NOMO-1 treated with DMSO at 0.1 percent for 48 hours (cell line): Measurements from ENCODE around the gene TUBAL3.
"Not testable (repeated sequence)": the region's sequence is repeated elsewhere in the genome, so short reads cannot be mapped to it uniquely, and the experiment has no call there.

Experiments used
- DNase-seq: peaks from one replicate; lab custom pipeline; 2025; ENCODE audit not compliant: unreplicated experiment; lab: John Stamatoyannopoulos, UW

Gene TUBAL3

DNA sequence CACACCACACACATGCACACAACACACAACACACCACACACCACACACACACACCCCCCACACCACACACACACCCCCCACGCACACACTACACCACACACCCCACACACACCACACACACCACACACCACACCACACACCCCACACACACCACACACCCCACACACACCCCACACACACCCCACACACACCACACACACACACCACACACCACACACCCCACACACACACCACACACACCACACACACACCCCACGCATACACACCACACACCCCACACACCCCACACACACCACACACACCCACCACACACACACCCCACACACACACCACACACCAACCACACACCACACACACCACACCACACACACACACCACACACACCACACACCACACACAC, 23.4 kb downstream of the TUBAL3 start:
- no peak for DNase-seq

DNA sequence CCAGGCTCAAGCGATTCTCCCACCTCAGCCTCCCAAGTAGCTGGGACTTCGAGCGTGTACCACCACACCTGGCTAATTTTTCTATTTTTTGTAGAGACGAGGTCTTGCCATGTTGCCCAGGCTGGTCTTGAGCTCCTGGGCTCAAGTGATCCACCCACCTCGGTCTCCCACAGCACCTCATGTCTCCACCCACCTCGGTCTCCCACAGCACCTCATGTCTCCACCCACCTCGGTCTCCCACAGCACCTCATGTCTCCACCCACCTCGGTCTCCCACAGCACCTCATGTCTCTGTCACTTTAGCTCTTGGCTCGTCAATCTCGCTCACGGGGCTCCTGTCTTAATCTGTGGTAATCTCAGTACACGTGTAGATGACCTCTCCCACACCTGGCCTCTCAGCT, 24.2 kb downstream of the TUBAL3 start:
- not testable (repeated sequence) for DNase-seq

DNA sequence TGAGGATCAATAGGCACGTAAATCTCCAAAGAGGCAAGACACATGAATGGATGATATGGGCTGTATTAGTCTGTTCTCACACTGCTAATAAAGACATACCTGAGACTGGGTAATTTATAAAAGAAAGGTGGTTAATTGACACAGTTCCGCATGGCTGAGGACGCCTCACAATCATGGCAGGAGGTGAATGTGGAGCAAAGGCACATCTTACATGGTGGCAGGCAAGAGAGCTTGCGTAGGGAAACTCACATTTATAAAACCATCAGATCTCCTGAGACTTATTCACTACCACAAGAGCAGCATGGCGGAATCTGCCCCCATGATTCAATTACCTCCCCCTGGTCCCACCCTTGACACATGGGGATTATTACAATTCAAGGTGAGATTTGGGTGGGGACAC, 25.4 kb downstream of the TUBAL3 start:
- DNase-seq = not testable (repeated sequence)

DNA sequence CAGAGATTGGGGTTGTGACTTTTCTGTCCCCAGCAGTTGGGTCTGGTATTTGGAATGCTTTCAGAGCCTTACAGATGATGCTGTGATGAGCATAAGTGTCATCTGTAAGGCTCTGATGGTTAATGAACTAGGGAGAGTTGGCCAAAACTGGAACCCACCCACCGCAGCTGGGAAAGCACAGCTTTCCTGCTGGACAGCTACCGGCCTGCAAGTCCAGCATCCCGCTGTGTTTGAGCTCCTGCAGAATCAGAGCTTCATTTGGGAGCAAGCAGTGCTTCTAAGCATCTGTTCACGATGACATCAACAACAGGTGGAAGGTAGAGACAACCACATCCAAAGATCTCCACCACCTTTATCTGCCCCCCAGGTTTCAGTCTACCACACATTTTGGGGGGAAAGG, 28.2 kb downstream of the TUBAL3 start:
- no peak for DNase-seq

DNA sequence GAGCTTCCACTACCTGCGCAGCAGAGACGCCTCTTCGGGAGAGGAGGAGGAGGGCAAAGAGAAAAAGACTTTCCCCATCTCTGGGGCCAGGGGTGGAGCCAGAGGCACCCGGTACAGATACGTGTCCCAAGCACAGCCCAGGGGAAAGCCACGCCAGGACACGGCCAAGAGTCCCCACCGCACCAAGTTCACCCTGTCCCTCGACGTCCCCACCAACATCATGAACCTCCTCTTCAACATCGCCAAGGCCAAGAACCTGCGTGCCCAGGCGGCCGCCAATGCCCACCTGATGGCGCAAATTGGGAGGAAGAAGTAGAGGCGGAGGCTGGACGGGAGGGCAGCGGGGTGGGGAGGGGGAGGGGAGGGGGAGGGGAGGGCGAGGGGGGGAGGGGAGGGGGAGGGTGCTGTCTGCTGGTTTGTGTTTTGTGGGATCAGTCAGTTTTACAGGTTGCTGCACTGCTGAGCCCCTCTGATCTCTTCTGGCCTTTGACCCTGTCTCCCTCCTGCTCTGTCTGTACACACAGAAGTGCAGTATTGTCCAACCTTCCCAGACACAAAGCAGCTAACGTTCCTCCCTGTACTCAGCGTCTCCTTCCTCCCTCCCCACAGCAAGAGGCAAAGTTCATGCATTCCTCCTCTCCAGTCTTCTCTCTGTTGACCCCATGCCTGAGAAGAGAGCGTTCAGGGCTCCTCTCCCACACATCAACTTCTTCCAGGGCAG, 30.6 kb downstream of the TUBAL3 start:
- DNase-seq = no peak

DNA sequence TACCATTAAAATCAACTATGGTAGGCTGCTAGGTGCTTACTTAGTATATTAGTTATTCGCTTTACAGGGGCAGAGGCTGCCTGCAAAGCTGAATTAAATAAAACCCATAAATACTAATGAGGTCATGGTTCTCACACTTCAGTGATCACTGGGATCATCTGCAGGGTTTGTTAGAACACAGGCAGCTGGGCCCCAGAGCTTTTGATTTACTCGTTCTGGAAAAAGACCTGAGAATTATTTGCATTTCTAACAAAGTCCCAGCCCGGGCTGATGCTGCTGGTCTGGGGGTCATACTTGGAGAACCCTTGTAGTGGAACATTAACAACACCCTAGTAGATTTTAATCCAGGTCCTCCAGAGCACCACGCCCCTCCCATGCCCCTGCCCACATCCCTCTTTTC, 31.3 kb downstream of the TUBAL3 start:
- no peak for DNase-seq

DNA sequence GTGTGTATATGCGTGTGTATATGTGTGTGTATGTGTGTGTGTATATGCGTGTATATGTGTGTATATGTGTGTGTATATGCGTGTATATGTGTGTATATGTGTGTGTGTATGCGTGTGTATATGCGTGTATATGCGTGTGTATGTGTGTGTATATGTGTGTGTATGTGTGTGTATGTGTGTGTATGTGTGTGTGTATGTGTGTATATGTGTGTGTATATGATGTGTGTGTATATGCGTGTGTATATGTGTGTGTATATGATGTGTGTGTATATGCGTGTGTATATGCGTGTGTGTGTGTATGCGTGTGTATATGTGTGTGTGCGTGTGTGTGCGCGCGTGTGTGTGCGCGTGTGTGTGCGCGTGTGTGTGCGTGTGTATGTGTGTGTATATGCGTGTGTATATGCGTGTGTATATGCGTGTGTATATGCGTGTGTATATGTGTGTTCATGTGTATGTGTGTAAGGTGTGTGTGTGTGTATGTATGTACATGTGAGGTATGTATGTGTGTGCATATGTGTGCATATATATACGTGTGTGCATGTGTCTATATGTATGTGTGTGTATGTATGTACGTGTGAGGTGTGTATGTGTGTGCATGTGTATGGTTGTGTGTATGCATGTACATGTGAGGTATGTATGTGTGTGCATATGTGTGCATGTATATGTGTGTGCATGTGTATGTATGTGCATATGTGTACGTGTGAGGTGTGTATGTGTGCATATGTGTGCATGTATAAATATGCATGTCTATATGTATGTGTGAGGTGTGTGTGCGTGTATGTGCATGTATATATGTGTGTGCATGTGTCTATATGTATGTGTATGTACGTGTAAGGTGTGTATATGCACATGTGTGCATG, 33.9 kb downstream of the TUBAL3 start:
- no peak for DNase-seq

- no peak for DNase-seq
Observed at GRCh38 chr10:5369362-5370158, 35.1 kb downstream of the TUBAL3 start.

DNA sequence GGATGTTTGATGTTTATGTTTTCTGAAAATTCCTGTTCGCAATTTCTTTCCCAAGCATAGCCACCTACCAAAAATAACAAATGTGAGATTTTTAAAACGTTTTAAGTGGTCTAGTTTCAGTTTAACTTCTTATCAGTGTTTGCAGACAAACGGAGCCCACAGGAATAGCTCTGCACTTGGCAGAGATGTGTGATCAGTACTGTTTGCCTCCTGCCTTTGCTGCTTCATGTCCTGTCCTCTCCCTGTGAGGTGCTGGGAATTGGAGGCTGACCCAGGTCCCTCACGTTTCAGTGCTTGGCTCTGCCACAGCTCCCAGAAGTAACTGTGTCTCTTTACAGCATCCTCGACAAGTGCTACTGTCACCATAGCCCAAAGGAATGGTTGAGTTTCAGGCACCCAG, 38.7 kb downstream of the TUBAL3 start:
- DNase-seq = no peak

- no peak for DNase-seq
Observed at GRCh38 chr10:5364890-5365338, 39.7 kb downstream of the TUBAL3 start, which contains the start of gene UCN3. TSS of gene UCN3 (plus strand) at chr10:5364966. CDS start at chr10:5373721, 8,755 bp downstream.

- no peak for DNase-seq
Observed at GRCh38 chr10:5364374-5364773, 40.3 kb downstream of the TUBAL3 start.

GRCh38 chr10:5362873-5363272, 41.8 kb downstream of the TUBAL3 start:
- DNase-seq = no peak

DNA sequence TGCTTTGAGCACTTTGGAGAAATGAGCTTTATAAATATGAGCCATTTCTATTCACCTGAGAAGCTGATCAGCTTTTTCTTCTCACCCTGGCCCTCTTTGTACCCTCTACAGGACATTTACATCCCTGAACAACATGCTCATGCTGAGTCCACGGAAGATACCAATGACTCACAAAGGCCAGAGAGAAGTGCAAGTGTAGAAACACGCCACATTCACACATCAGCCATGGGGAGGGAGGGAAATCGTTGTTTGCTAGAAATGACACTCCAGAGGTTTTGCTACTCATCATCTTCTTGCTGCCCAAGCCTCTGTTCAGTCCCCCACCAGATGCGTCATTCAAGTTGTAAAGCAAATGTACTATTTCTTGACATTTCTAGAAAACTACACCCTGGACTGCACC, 42.7 kb downstream of the TUBAL3 start:
- no peak for DNase-seq

DNA sequence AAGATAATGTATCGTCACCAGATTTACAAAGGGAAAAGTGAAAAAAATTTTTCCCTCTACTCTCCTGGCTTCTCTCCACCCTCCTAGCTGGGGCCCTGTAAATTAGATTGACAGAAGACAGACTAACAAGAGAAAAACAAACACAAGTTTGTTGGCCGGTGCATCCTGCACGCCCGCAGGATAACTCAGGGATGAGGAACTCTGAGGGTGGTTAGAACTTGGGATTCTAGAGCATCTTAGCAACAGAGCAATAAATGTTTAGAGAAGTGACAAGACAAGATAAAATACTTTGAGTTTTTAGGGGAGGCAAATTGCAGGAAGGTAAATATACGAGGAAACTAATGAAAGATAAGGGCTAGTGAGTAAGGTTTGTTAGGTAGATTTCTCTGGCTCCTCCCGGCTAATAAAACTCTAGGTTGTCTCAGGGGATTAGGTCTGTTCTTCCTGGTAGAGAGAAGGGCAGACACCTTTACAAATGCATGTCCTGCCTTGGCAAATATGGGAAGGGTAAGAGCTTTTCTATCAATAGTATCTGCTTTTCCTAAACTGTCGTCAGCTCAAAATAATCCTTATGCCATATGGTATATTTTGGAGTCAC, 44.2 kb downstream of the TUBAL3 start:
- DNase-seq = no peak

GRCh38 chr10:5356302-5356763, 48.3 kb downstream of the TUBAL3 start:
- DNase-seq = peak; percentile 32

DNA sequence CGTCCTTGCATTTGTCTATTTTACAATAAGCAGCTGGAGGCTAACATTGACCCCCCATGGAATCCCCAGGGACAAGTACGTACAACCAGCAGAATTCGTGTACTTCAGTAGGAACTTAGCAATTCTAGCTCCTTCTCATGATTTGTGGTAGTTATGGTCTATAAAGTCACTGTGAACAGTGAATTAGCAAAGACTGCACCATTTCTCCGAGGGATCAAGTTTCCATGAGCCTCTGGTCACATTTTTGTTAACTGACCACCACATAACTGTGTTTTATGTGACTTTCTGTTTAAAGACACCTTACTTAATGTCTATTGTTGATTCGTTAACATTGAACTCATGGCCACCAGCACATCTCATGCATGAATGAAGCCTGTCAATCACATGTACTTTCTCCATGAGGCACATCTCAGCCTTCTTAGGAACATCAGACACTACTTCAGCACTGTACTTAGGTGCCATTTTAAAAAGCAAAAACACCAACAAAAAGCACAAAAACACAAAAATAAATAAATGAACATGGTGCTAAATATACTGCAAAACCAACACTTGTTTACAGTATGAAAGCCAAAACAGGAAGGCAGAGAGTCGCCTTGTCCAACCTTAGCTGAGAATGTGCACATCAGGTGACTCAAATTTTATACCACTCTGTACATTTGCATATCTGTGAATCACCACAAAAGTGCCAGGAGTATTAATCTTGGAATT, 48.9 kb downstream of the TUBAL3 start:
- DNase-seq = no peak

- DNase-seq = no peak
Observed at GRCh38 chr10:5354068-5354467, 50.6 kb downstream of the TUBAL3 start.

DNA sequence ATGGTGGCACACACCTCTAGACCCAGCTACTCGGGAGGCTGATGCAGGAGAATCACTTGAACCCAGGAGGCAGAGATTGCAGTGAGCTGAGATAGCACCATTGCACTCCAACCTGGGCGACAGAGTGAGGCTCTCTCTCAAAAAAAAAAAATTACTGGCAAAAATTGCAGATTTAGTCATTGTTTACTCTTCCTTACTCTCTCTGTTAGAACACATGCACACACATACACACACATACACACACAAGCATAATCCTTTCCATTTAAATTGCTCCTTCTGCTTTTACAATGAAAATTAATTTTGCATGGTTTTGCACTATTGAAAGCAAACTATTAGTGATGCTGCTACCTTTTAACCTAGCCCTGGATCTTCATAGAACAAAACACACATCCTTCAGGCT, 55.3 kb downstream of the TUBAL3 start:
- no peak for DNase-seq

DNA sequence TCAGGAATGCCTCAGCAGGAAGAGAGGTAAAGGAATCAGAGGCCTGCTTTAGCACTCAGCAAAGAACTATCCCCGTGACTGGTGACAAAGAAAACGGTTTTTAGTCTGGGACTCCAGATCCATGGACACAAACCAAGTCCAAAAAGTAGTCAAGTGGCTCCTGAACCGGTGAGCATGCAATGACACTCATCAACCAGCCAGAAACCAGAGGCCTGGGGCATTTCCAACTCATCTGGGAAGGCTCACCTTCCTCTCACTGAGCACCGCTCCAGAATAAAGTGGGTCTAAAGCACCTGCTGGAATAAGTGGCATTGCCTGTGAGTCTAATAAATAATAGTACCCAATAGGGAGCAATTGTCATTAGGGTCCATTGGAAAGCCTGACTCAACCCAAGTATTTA, 57.7 kb downstream of the TUBAL3 start:
- no peak for DNase-seq

DNA sequence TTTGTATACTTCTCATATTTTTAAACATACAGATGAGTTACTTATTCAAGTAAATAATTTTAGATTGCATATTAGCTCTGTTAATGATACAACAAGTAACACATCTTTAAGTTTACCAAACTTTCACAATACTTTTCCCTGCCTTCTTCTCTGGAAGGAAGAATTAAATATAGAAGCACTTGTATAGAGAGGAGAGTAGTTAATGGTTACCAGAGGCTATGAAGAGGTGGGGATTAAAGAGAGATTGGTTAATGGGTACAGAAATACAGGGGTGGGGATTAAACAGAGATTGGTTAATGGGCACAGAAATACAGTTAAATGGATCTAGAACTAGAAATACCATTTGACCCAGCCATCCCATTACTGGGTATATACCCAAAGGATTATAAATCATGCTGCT, 59.9 kb downstream of the TUBAL3 start:
- DNase-seq = no peak
